K562 (cell line): ENCODE measurements around the gene CDC25B. TPM values are rescaled to one million over a fixed set of nuclear protein-coding genes. Genes with fewer than 3 reads are reported as not detected.

Source experiments
- CCNT2 ChIP-seq: IDR thresholded peaks from 2 replicates; pipeline ENCODE4 v1.6.1; 2011; ENCODE audit warnings: borderline replicate concordance, low read depth, mild to moderate bottlenecking, moderate library complexity, mixed read lengths, low read length; ENCODE audit not compliant: insufficient read length; ENCODE audit errors: extremely low read depth
- CHCHD3 ChIP-seq: fragments of 250-450 bp; sonication (Bioruptor Pico); IDR thresholded peaks from 2 replicates; pipeline ENCODE4 v2.1.2; 2022; ENCODE audit warnings: mild to moderate bottlenecking
- EHMT2 ChIP-seq: fragments of 450-650 bp; IDR thresholded peaks from 2 replicates; pipeline ENCODE4 v1.6.1; 2018; ENCODE audit warnings: antibody characterized with exemption
- ETV5 ChIP-seq: sonication (generic); formaldehyde crosslinking; IDR thresholded peaks from 2 replicates; pipeline ENCODE4 v1.4.0; 2020; ENCODE audit warnings: low read depth, mild to moderate bottlenecking, missing genetic modification reagents
- HDAC1 ChIP-seq, 2 experiments: fragments of 450-650 bp; IDR thresholded peaks; 2 replicates each; pipeline ENCODE4 v1.6.1; 2016 to 2017; ENCODE audit warnings: inconsistent platforms in 1 of 2, mild to moderate bottlenecking in 1 of 2, moderate library complexity in 1 of 2
- HMG20A ChIP-seq: fragments of 450-650 bp; formaldehyde crosslinking; conservative IDR thresholded peaks from 2 replicates; pipeline ENCODE4 v1.4.0; 2020; ENCODE audit warnings: mild to moderate bottlenecking, mixed read lengths
- KHSRP ChIP-seq: fragments of 450-650 bp; IDR thresholded peaks from 2 replicates; pipeline ENCODE4 v1.6.1; 2017
- MECOM ChIP-seq: fragments of 250-450 bp; sonication (Bioruptor Pico); IDR thresholded peaks from 2 replicates; pipeline ENCODE4 v1.8.0; 2022; ENCODE audit warnings: inconsistent platforms
- NFYB ChIP-seq: IDR thresholded peaks from 2 replicates; pipeline ENCODE4 v1.6.1; 2011; ENCODE audit warnings: mild to moderate bottlenecking, moderate library complexity; ENCODE audit not compliant: insufficient read length; ENCODE audit errors: extremely low read depth
- RAD51 ChIP-seq: fragments of 450-650 bp; IDR thresholded peaks from 2 replicates; pipeline ENCODE4 v1.7.1; 2016; ENCODE audit warnings: low read depth, mild to moderate bottlenecking, borderline replicate concordance
- RBBP5 ChIP-seq: fragments of 200-600 bp; sonication (generic); IDR thresholded peaks from 2 replicates; pipeline ENCODE4 v1.6.1; 2012; ENCODE audit warnings: borderline replicate concordance, mild to moderate bottlenecking, low read length, control low read depth, inconsistent platforms; ENCODE audit not compliant: insufficient read depth, poor library complexity, severe bottlenecking
- RBM17 ChIP-seq: fragments of 200-400 bp; formaldehyde crosslinking; IDR thresholded peaks from 2 replicates; pipeline ENCODE4 v1.6.1; 2017; ENCODE audit warnings: low read depth, mild to moderate bottlenecking, low read length, borderline replicate concordance
- SIN3A ChIP-seq, 2 experiments: fragments of 150-350 bp in 1 of 2; IDR thresholded peaks; 2 replicates each; pipeline ENCODE4 v1.6.1; 2011 to 2016; ENCODE audit warnings: borderline replicate concordance in 2 of 2, low read depth in 2 of 2, low read length in 2 of 2, mild to moderate bottlenecking in 2 of 2, moderate library complexity in 2 of 2; ENCODE audit not compliant: control insufficient read depth in 1 of 2
- SMARCB1 ChIP-seq: IDR thresholded peaks from 2 replicates; pipeline ENCODE4 v1.6.1; 2011; ENCODE audit warnings: improper control_type of control experiment, low read depth; ENCODE audit not compliant: insufficient read length
- ZBTB43 ChIP-seq: sonication (generic); formaldehyde crosslinking; IDR thresholded peaks from 2 replicates; pipeline ENCODE4 v1.8.0; 2023; ENCODE audit warnings: mild to moderate bottlenecking, missing genetic modification reagents
- ZBTB7A ChIP-seq: IDR thresholded peaks from 2 replicates; pipeline ENCODE4 v1.6.1; 2011; ENCODE audit warnings: low read depth, mild to moderate bottlenecking, low read length, moderate library complexity, borderline replicate concordance; ENCODE audit not compliant: control insufficient read depth
- ZKSCAN8 ChIP-seq: fragments of 200-800 bp; sonication (Bioruptor generic); IDR thresholded peaks from 2 replicates; pipeline ENCODE4 v1.6.1; 2016; ENCODE audit warnings: missing genetic modification characterization, missing compliant biosample characterization
- ZNF3 ChIP-seq: fragments of 250-450 bp; sonication (Bioruptor Pico); IDR thresholded peaks from 2 replicates; pipeline ENCODE4 v1.5.0; 2021; ENCODE audit warnings: mild to moderate bottlenecking, moderate library complexity
- ZNF644 ChIP-seq: fragments of 200-800 bp; sonication (Bioruptor generic); IDR thresholded peaks from 2 replicates; pipeline ENCODE4 v1.6.1; 2016; ENCODE audit warnings: low read depth, missing genetic modification characterization, missing compliant biosample characterization
- polyA plus RNA-seq, 8 experiments: library from polyadenylated mRNA; depleted of rRNA in 4 of 8; stranded (reverse) in 5 of 8; unstranded in 3 of 8; fragments of >200 nt; fragmentation: Nextera tagmentation in 2 of 8; fragmentation: Illumina TruSeq in 1 of 8; extraction: Ambion mirVana in 2 of 8; extraction: Trizol in 1 of 8; gene quantifications; 2 replicates each; pipeline versions ENCODE4 v1.2.1 to v1.2.3, GENCODE V29; 2011 to 2014; ENCODE audit warnings: inconsistent platforms in 1 of 8, missing spikeins in 1 of 8
- total RNA-seq, 7 experiments: library from RNA; depleted of rRNA in 6 of 7; stranded (reverse); fragments of >200 nt in 6 of 7; fragmentation: Illumina TruSeq in 2 of 7; extraction: Trizol in 2 of 7; gene quantifications; 2 replicates each; pipeline versions ENCODE4 v1.2.1 to v1.2.3, GENCODE V29; 2011 to 2021; ENCODE audit warnings: low replicate concordance in 1 of 7
- TF ChIP-seq, protein P1 (sequence below): fragments of 450-650 bp; IDR thresholded peaks from 2 replicates; pipeline ENCODE4 v1.6.1; 2016
- TF ChIP-seq, protein P2 (sequence below): fragments of 450-650 bp; IDR thresholded peaks from 2 replicates; pipeline ENCODE4 v1.6.1; 2014; ENCODE audit warnings: low read depth, mild to moderate bottlenecking, moderate library complexity, borderline replicate concordance

CDC25B gene
- total and polyA plus RNA-seq, 9 of the 15 experiments (the other 6 are each of a cell fraction or from before 2014, with no cell fraction given): 2.3 to 35.7 (median 9.5) TPM

GRCh38 chr20:3767427-3768341 lies 28.4 kb upstream of the CDC25B start, which contains the start of gene ADISSP (continued):
- no peak; the same call in 1 of the 2 replicates for TF ChIP-seq ZBTB43 (CRISPR knock-in tag)
- no peak for TF ChIP-seq MECOM (CRISPR knock-in tag)
- peak in 1 of 2 experiments; percentile 79; a peak in 2 of 4 replicates for TF ChIP-seq HDAC1 (IDR thresholded peaks at IDR 0.05)
- TF ChIP-seq SIN3A (IDR thresholded peaks at IDR 0.05; ENCODE audit: borderline replicate concordance in 2 of 2, control insufficient read depth in 1 of 2, low read depth in 2 of 2, low read length in 2 of 2): peak; percentile 52 to 56; a peak in 2 of 4 replicates
- no peak for TF ChIP-seq KHSRP
- no peak for TF ChIP-seq ZKSCAN8
- TF ChIP-seq NFYB: peak; percentile 59
- TF ChIP-seq, protein P1, sequence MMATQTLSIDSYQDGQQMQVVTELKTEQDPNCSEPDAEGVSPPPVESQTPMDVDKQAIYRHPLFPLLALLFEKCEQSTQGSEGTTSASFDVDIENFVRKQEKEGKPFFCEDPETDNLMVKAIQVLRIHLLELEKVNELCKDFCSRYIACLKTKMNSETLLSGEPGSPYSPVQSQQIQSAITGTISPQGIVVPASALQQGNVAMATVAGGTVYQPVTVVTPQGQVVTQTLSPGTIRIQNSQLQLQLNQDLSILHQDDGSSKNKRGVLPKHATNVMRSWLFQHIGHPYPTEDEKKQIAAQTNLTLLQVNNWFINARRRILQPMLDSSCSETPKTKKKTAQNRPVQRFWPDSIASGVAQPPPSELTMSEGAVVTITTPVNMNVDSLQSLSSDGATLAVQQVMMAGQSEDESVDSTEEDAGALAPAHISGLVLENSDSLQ: peak; percentile 66; the same call in 1 of the 2 replicates
- no peak for TF ChIP-seq ZNF3 (CRISPR knock-in tag)
- TF ChIP-seq RBBP5: peak; percentile 26
- TF ChIP-seq, protein P2, sequence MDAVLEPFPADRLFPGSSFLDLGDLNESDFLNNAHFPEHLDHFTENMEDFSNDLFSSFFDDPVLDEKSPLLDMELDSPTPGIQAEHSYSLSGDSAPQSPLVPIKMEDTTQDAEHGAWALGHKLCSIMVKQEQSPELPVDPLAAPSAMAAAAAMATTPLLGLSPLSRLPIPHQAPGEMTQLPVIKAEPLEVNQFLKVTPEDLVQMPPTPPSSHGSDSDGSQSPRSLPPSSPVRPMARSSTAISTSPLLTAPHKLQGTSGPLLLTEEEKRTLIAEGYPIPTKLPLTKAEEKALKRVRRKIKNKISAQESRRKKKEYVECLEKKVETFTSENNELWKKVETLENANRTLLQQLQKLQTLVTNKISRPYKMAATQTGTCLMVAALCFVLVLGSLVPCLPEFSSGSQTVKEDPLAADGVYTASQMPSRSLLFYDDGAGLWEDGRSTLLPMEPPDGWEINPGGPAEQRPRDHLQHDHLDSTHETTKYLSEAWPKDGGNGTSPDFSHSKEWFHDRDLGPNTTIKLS: peak; percentile 63; the same call in 1 of the 2 replicates
- TF ChIP-seq ZBTB7A: peak; percentile 24; the same call in 1 of the 2 replicates
- TF ChIP-seq HMG20A: no peak
- no peak for TF ChIP-seq CHCHD3
- no peak for TF ChIP-seq SMARCB1
- TF ChIP-seq ETV5: peak; percentile 25; the same call in 1 of the 2 replicates
- TF ChIP-seq RBM17: no peak
- TF ChIP-seq RAD51: peak; percentile 94
- TF ChIP-seq ZNF644 (tag): no peak
- TF ChIP-seq CCNT2: peak; percentile 55
- no peak for TF ChIP-seq EHMT2
